GM10847 (cell line): ENCODE data around the gene HSD11B1.
A peak's percentile ranks its signal among the peaks of the same experiment; 100 is the strongest.

Experiments used
- POLR2A ChIP-seq: IDR thresholded peaks from 2 replicates; pipeline ENCODE4 v1.6.1; 2011; ENCODE audit not compliant: insufficient read length; ENCODE audit errors: extremely low read depth

Gene HSD11B1

DNA sequence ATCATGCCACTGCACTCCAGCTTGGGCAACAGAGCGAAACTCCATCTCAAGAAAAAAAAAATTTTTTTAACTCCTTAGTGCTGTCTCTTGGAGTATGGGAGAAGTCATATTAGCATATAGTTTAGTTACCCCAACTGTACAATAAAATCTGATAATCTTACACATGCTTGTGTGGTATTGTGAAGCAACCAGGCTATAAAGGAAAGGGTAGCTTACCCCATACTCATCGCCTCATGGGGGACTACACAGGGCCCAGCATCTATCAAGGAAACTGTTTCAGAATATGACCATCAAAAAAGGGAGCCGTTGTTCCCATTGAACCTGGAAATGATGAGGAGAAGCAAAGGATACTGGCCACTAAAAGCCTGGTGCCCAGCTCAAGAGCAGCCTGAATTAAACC, 48.2 kb downstream of the HSD11B1 start:
- TF ChIP-seq POLR2A: no peak

DNA sequence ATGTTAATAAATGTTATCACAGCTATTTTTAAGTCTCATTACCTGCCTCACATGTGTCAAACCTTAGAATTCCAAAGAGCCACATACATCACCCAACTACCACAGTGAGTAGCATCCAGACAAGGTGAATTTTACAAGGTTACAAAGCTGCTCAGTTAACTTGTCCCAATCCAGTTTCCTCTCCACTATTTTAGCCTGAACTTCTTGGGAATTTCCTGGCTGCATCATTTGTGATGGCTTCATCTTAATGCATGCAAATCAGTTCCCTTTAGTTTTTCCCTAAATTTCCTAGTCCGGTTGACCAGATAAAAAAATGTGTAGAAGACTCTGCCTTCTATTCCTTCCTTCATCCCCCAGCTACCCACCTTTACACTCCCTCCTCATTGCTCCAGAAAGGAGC, 50.6 kb downstream of the HSD11B1 start:
- TF ChIP-seq POLR2A: no peak

DNA sequence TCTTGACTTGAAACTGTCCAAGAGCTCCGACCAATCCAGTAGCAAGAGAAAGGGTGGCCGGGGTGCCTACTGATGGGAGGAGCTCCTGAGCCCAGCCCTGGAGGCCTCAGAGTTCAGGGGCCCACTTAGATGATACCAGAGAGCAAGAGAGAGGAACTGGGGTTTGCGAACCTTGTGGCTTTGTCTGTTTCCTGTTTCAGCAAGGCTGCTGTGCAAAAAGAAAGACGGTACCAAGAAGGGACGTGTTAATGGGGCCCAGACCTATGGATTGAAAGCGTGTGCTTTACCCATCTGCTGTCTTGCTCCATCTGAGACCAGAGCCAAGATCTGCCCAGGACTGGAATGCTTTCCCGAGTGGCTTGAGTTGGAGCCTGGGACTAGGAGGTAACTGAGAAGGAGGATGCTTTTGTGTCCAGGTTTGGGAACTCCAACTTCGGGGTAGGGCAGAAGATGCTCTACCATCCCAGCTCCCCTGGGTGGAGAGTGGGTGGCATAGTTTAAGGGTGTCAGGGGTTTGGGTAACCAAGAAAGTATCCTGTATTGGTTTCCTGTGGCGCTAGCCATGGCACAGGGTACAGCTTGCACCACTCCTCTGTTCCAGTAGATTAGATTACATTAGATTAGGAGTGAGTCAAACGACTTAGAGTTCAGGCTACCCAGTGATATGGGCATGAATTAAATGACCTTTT, 51.4 kb downstream of the HSD11B1 start, which contains the start of gene TRAF3IP3:
TSS of gene TRAF3IP3 (plus strand) at position 128 of the 689 bp plus-strand sequence. CDS start 3,987 bp downstream, outside the sequence.
- peak; percentile 53 for TF ChIP-seq POLR2A

DNA sequence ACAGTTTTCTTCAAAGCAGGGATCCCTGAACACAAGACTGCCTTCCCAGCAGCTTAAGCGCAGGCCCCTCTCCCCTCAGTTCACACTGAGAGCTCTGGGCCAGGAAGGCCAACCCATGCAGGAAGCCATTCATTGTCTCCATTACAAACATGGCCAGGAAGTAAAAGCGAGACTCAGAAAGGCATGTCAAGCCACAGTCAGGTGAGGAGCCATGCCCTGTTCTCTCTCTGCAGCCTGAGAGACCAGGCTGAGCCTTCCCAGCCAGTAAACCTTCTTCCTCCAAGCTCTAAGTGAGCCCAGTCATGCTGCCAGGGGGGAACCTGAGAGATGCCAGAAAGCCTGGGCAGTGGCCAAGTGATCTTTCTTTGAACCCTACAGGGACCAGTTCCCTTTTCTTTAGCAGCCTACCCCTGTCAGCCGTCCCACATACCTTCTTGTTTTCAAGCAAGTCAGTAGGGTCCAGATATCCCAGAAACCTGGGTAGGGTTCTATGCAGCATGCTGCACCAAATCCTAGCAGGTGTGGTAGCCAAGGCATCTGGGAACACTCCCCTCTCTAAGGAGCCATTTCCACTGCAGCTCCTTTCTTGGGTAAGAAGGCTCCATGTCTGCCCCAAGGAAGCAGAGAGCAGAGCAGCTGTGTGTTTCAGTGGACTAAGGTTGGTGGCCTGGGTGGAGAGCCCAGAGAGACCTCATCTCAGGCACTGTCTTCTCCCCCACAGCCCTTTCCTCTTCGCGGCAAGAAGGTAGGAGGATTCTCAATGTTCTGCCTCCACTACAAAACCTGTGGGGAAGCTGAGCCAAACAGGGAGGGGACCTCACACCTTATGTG, 52.2 kb downstream of the HSD11B1 start:
- TF ChIP-seq POLR2A: no peak

DNA sequence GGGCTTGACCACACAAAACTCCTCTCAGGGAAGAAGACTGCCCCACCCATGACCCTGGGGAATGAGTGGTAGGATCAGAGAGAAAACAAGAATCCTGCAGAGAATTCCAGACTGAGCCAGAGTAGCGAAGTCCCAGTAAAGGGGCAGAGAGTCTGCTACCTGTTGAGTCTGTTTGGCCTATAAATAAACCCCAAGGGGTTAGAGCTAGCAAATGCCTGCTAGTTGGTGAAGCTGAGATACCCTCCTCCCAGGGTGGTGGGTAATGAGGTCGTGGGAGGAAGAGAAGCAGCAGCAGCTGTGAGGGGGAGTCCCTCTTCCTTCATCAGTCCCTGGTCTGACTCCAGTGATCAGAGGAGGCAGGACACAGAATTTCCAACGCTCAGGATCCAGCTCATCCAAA, 53.8 kb downstream of the HSD11B1 start:
- no peak for TF ChIP-seq POLR2A

DNA sequence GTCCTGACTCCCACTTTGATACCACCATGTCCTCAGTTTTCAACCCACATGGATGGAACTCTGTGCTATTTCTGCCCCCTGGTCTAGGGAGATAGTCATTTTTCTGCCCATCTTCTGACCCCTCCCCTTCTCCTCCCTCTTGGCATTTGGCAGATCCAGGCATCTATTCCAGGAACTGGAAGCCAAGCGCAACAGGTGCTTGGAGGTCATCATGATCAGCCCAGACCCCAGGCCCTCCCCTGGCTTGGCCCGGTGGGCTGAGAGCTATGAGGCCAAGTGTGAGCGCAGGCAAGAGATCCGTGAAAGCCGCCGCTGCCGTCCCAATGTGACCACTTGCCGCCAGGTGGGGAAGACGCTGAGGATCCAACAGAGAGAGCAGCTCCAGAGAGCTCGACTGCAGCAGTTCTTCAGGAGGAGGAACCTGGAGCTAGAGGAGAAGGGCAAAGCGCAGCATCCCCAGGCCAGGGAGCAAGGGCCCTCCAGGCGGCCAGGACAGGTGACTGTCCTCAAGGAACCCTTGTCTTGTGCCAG, 55.2 kb downstream of the HSD11B1 start:
- TF ChIP-seq POLR2A: no peak

GRCh38 chr1:209761011-209761635, 56.5 kb downstream of the HSD11B1 start:
- TF ChIP-seq POLR2A: no peak

- no peak for TF ChIP-seq POLR2A
Observed at GRCh38 chr1:209766051-209766450, 61.4 kb downstream of the HSD11B1 start.

DNA sequence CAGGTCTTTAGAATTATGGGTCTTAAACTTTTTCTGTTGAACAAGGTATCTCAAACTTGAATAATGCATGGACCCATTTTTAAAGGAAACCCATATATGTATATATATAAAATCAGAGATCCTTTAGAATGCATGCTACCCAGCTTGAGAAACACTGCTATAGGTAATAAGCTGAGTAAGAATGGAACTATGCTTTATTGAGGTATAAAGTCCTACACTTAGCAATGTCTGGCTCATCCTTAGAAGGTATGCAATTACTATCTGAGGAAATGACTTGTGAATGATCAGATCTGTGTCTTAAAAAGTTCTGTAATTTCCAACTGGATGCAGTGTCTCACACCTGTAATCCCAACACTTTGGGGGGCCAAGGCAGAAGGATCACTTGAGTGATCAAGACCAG, 62.5 kb downstream of the HSD11B1 start:
- no peak for TF ChIP-seq POLR2A

DNA sequence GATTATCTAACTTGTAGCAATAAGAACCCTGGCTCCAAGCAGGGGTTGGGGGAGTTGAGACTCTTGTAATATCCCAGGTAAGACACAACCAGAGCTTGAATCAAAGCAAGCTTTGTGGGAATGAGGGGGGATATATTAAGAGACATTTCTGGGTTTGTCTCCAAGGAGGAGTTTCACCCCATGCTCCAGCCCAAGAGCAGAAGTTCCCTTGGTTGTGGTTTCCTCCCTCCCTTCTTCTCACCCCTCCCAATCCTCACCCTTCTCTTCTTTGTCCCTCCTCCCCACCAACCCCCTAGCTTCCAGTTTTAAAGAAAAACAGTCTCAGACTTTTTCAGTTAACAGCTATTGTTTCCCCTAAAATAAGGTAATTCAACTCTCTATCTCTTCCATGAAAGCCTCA, 63.1 kb downstream of the HSD11B1 start:
- no peak for TF ChIP-seq POLR2A

- TF ChIP-seq POLR2A: peak; percentile 67
Observed at GRCh38 chr1:209768354-209768774, 63.7 kb downstream of the HSD11B1 start.

- TF ChIP-seq POLR2A: no peak
Observed at GRCh38 chr1:209769171-209769904, 64.7 kb downstream of the HSD11B1 start.

DNA sequence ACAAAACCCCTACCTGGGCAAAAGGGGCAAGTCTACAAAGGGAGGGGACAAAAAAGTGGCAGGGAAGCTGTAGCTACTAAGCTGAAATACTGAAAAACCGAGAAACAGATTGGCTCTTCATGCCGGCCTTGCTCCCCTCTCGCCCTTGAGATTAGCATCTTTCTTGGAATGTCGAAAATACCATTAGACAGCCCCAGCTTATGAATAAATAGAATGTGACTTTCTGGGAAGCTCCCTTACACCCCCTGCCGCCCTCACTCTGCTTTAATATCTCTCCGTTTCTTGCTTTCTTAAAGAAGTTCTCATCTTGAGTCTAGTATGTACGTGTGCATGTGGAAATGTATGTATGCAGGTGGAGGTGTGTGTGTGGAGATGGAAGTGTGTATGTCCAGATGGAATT, 65.3 kb downstream of the HSD11B1 start:
- no peak for TF ChIP-seq POLR2A

DNA sequence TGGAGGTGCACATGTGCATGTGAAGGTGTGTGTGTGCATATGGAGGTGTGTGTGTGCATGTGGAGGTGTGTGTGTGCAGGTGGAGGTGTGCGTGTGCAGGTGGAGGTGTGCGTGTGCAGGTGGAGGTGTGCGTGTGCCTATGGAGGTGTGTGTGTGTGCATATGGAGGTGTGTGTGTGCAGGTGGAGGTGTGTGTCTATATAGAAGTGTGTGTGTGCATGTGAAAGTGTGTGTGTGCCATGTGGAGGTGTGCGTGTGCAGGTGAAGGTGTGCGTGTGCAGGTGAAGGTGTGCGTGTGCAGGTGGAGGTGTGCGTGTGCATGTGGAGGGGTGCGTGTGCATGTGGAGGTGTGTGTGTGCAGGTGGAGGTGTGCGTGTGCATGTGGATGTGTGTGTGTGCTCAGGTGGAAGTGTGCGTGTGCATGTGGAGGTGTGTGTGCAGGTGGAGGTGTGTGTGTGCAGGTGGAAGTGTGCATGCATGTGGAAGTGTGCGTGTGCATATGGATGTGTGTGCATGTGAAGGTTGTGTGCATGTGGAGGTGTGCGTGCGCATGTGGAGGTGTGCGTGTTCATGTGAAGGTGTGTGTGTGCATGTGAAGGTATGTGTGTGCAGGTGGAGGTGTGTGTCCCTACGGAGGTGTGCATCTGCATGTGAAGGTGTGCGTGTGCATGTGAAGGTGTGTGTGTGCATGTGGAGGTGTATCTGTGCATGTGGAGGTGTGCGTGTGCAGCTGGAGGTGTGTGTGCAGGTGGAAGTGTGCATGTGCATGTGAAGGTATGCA, 66.2 kb downstream of the HSD11B1 start:
- TF ChIP-seq POLR2A: no peak
